Skeletal muscle satellite cell (primary cell): Measurements from ENCODE around the gene CYP4V2.

ENCODE experiments used
- H3K27me3 ChIP-seq: 2 replicates; pipeline ENCODE4 v1.7.0; 2013; ENCODE audit warnings: low read length; ENCODE audit not compliant: control insufficient read depth, insufficient read depth
- H3K36me3 ChIP-seq: 2 replicates; pipeline ENCODE4 v1.7.0; 2013; ENCODE audit warnings: mild to moderate bottlenecking, control low read depth, low read length; ENCODE audit not compliant: insufficient read depth
- H3K4me1 ChIP-seq: 2 replicates; pipeline ENCODE4 v1.7.0; 2013; ENCODE audit warnings: low read length; ENCODE audit not compliant: control insufficient read depth, insufficient read depth
- H3K4me2 ChIP-seq: 2 replicates; pipeline ENCODE4 v1.7.0; 2013; ENCODE audit warnings: mild to moderate bottlenecking, low read length
- H3K4me3 ChIP-seq: 2 replicates; pipeline ENCODE4 v1.7.0; 2013; ENCODE audit warnings: low read length
- H3K9ac ChIP-seq: 2 replicates; pipeline ENCODE4 v1.7.0; 2013; ENCODE audit warnings: mild to moderate bottlenecking, low read depth, low read length, moderate library complexity
- H3K9me3 ChIP-seq: replicated peaks from 2 replicates; pipeline ENCODE4 v1.7.0; 2013; ENCODE audit warnings: mild to moderate bottlenecking, control low read depth, low read length

CYP4V2 gene

DNA sequence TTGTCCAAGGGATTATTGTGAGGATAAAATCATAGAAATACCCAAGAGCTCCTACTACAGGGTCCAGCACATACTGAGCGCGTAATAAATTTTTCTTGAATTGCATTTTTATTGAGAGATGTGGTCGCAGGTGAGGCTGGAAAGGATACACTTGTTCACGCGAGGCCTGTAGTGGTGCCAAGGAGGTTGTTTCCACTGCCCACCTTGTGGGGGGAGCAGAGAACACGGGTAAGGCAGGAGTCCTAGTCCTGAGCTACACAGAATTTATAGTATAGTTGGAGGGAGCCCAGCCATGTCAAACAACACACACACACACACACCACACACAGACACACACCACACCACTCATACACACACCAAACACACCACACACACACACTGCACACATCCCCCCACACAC is 31.8 kb upstream of the CYP4V2 start:
- no peaks in the 10 kb centered on the region for H3K4me1 ChIP-seq
- H3K9ac ChIP-seq, result no peak overlapping the region
- H3K36me3 ChIP-seq, result no peaks in the 10 kb centered on the region
- H3K4me2 ChIP-seq, result no peak overlapping the region
- no peak overlapping the region for H3K4me3 ChIP-seq
- H3K27me3 ChIP-seq, result no peaks in the 10 kb centered on the region
- H3K9me3 ChIP-seq, result no peaks in the 10 kb centered on the region

DNA sequence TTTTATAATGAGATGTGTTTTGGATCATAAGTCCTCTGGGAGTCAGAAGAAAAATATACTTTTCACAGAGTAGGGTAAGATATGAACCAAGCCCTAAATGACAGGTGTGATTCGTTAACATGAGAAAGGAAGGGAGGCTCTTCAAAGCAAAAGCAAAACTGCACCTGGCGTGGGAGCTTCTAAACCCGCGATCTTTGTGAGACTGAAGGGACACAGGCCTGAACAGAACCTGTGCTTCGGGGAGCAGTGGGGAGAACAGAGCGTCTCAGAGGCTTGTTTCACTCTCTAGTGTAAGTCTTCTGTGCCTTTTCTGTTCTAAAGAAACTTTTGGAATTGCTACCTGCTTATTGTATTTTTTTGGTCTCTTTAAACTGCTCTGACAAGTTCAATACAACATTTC is 30.2 kb upstream of the CYP4V2 start:
- no peaks in the 10 kb centered on the region for H3K4me1 ChIP-seq

DNA sequence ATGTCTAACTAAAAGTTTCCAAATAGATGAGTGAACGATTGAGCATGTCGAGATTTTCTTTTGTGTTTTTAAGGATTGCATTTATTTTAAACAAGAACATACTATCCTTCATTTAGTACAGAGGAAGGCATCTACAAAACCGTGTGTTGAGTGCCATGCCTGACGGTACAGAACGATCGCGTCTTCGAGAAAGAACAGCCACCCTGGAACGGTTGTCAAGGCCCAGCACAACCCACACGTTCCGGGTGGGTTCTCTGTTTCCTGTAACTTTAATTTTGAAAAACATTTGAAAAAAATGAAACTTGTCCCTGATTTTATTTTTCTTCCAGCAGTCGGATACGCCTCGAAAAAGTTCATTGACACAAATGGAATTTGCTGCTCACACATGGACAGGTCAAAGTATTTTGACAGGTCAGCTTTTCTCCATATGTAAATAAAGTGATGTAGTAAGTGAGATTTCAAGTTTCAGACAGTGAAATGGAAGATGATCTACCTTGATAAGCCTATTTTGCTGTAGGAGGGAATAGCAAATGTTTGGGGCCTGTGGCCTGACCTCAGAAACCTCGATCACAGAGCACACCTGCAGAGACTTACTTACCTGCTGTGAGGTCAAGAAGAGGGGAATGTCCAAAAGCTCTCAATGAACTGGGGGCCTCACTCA is 24.4 kb upstream of the CYP4V2 start:
- Histone ChIP-seq H3K9ac (no peak overlapping the region), H3K27me3 (no peaks in the 10 kb centered on the region), H3K4me1 (no peaks in the 10 kb centered on the region), H3K4me2 (no peak overlapping the region), H3K36me3 (no peaks in the 10 kb centered on the region), H3K4me3 (no peak overlapping the region), H3K9me3 (no peaks in the 10 kb centered on the region)

More for the DNA sequence above, 30.2 kb upstream of the CYP4V2 start:
- Histone ChIP-seq H3K9me3 (no peaks in the 10 kb centered on the region), H3K36me3 (no peaks in the 10 kb centered on the region), H3K27me3 (no peaks in the 10 kb centered on the region), H3K9ac (no peak overlapping the region), H3K4me2 (no peak overlapping the region), H3K4me3 (no peak overlapping the region)

DNA sequence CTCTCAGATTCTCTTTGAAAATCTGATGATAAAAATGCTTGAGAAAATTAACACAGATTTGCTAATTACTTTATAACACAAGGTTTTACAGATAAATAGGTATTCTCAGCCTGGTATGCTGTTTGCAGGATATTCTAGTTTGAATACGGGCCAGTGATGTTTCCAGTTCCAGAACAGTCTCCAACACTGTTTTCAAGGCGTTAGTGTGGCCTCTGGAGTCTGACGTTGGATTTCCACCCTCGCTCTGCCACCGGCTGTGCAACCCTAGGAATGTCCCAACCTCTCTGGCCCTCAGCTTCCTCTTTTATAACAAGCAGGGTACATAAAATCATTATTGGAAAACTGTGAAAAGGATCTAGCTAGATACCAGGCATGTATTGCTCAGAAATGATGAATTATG is 23.8 kb upstream of the CYP4V2 start:
- H3K9ac ChIP-seq, result no peak overlapping the region
- no peaks in the 10 kb centered on the region for H3K4me1 ChIP-seq
- no peaks in the 10 kb centered on the region for H3K36me3 ChIP-seq
- no peak overlapping the region for H3K4me3 ChIP-seq
- no peaks in the 10 kb centered on the region for H3K27me3 ChIP-seq
- no peaks in the 10 kb centered on the region for H3K9me3 ChIP-seq
- H3K4me2 ChIP-seq, result no peak overlapping the region

DNA sequence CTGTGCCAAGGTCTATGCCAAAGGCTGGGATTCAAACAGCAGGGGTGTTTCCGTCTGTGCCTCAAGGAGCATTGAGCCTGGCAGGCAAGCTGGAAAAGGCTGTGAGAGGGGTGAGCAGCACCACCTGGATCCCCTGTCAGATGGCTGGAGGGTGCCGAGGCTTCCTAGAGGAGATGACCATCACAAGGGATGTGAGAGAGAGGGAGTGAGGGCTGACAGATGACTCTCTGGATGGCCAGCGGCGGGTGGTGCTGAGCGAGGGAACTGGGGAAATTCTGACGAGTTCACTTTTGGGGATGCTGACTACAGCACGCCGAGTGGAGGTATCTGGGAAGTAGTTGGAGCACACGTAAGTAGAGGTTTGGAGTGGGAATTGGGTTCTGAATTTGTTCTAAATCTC is 22.6 kb upstream of the CYP4V2 start:
- Histone ChIP-seq H3K9me3 (no peaks in the 10 kb centered on the region), H3K27me3 (no peaks in the 10 kb centered on the region), H3K4me2 (no peak overlapping the region), H3K36me3 (no peaks in the 10 kb centered on the region), H3K4me1 (no peaks in the 10 kb centered on the region), H3K9ac (no peak overlapping the region), H3K4me3 (no peak overlapping the region)

DNA sequence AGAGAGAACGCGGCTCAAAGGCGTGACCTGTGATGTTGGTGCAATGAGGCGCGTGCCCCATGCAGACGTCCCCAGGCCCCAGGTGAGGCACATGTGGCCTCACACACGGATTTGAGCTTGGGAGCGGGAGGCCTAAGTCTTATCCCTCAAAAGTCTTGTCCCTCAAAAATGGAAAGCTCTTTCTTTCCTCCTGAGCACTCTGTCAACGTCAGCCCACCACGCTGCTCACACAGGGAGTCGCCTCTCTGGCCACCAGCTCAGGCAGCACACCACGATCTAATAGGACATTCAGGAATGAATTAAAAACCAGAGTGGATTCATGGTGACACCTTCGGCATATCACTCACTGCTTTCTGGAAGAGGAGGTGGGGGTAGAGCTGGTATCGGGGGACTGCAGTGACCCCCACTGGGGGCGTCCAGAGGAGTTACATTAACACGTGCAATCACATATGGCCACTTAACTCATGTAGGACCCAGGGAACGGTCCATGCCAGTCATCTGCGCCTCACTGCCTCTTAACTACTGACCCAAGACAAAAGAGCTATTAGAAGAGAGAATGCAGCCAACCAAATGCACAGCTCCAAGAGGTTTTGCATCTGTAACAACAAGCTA is 21.9 kb upstream of the CYP4V2 start:
- Histone ChIP-seq H3K4me2 (no peak overlapping the region), H3K9me3 (no peaks in the 10 kb centered on the region), H3K9ac (no peak overlapping the region), H3K4me3 (no peak overlapping the region), H3K36me3 (no peaks in the 10 kb centered on the region), H3K27me3 (no peaks in the 10 kb centered on the region), H3K4me1 (no peaks in the 10 kb centered on the region)

DNA sequence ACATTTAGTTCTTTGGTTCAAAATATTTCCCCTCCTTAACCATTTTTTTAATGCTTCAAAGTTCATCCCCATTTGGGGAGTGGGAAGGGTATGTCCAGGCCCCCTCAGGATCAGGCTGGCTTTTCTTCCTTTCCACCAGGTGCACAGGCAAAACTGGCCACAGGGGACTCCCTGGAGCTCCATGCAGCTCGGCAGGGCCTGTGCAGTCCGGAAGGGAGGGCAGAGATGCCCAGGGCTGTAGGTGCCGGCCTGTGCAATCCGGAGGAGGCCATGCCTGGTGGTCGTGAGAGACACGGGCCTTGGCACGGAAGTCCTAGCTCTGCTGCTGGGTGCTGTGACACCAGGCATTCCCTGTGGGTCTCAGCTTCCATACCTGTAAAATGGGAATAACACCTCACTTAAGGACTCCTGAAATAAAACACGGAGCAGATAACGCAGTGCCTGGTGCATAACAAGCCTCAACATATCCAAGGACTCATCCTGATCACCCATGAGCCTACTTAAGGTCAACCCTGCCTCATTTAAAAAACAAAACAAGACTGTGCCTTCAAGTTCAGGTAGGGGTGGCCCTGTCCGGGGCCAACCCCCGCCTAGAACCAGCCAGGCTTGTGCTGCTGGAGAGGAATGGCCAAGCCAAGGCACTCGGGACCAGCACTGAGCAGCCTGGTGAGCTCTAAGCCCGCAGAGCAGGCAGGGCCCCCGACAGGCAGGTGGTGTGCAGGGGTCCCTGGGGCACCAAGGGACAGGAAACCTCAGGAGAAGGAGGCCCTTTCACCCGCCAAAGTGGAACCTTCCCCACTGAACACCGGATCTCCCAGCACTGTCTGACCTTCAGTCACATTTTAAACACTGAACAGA is 21.2 kb upstream of the CYP4V2 start:
- Histone ChIP-seq H3K9me3 (no peaks in the 10 kb centered on the region), H3K9ac (no peak overlapping the region), H3K4me1 (no peaks in the 10 kb centered on the region), H3K4me3 (no peak overlapping the region), H3K36me3 (no peaks in the 10 kb centered on the region), H3K27me3 (no peaks in the 10 kb centered on the region), H3K4me2 (no peak overlapping the region)

DNA sequence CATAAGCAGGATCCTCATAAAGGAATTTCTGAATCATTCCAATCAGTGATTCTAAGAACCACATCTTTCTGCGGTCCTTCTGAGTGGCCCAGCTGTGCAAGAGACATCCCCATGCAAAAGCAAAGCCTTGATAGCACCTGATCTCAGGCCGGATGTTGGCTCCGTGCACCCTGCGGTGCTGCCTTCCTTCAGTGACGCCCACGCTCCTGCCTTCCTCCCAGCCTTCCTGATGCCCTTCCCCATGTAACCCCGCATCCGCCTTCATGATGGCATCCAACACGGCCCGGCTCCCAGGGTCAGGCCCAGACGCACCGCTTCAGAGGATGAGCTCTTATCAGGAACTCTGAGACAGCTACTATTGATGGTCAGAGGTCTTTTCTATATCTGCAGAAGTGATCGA is 20.4 kb upstream of the CYP4V2 start:
- Histone ChIP-seq H3K9ac (no peak overlapping the region), H3K4me1 (no peaks in the 10 kb centered on the region), H3K9me3 (no peaks in the 10 kb centered on the region), H3K27me3 (no peaks in the 10 kb centered on the region), H3K4me3 (no peak overlapping the region), H3K36me3 (no peaks in the 10 kb centered on the region), H3K4me2 (no peak overlapping the region)

DNA sequence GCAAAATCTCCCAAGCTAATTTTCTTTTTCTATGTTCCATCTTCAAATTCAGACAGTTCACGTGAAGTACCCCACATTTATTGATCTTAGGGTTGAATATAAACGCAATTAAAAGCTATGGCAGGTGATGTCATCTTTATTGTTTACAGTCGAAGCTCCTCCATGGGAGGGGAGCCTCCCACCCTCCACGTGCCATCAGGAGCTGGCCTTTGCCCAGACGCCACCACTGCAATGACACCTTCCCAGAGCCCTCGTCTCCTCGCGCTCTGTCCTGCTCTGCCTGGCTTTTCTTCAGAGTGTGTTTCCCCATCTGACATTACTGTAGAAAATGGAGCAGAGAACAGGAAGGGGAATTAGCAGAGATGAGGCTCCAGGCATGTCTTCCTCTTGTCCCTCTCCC is 18.8 kb upstream of the CYP4V2 start:
- H3K4me2 ChIP-seq, result no peak overlapping the region
- H3K36me3 ChIP-seq, result no peaks in the 10 kb centered on the region
- H3K27me3 ChIP-seq, result no peaks in the 10 kb centered on the region

DNA sequence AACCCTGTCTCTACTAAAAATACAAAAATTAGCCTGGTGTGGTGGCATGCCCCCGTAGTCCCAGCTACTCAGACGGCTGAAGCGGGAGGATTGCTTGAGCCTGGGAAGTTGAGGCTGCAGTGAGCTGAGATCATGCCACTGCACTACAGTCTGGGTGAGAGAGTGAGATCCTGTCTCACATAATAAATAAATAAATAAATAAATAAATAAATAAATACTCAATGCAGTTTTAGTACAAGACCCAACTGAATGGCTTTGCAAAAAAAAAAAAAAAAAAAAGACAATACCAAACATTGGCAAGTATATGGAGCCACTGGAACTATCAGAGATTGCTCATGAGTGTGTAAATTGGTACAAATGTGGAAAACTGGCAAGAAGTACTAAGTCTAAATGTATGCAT is 3.3 kb upstream of the CYP4V2 start:
- no peak overlapping the region for H3K4me2 ChIP-seq
- H3K4me1 ChIP-seq, result peaks cover 3% of the 10 kb centered on the region
- no peaks in the 10 kb centered on the region for H3K27me3 ChIP-seq
- H3K36me3 ChIP-seq, result no peaks in the 10 kb centered on the region
- no peaks in the 10 kb centered on the region for H3K9me3 ChIP-seq
- no peak overlapping the region for H3K4me3 ChIP-seq
- H3K9ac ChIP-seq, result no peak overlapping the region

More for the DNA sequence above, 18.8 kb upstream of the CYP4V2 start:
- Histone ChIP-seq H3K9ac (no peak overlapping the region), H3K4me1 (no peaks in the 10 kb centered on the region), H3K9me3 (no peaks in the 10 kb centered on the region), H3K4me3 (no peak overlapping the region)

DNA sequence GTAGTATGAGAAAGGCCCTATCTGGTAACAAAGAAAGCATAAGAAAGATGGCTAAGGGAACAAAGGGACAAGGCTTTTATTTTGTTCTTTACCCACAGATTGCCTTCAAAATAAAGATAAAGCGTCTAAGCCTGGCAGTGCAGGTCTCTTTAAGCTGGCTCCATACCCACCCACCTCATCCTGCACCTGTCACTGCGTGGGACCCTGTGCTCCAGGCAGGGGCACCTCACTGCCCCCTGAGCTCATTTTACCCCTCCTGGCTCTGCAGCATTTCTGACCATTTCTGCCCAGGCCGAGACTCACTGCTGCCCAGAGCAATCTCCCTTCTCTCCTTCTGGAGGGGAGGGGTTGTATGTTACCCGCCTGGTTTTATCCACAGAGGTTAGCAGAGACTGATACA is 1.7 kb upstream of the CYP4V2 start:
- no peaks in the 10 kb centered on the region for H3K9me3 ChIP-seq
- H3K27me3 ChIP-seq, result no peaks in the 10 kb centered on the region
- H3K4me2 ChIP-seq, result peak overlapping the region; percentile 79
- H3K4me1 ChIP-seq, result peaks cover 7% of the 10 kb centered on the region
- H3K36me3 ChIP-seq, result no peaks in the 10 kb centered on the region
- H3K4me3 ChIP-seq, result no peak overlapping the region
- no peak overlapping the region for H3K9ac ChIP-seq
